Smooth muscle cell (in vitro differentiated cells): ENCODE results near the gene PCDHA2. TPM values are rescaled to one million over a fixed set of nuclear protein-coding genes. Genes with fewer than 3 reads are reported as not detected.
"Not testable (repeated sequence)": the region's sequence is repeated elsewhere in the genome, so short reads cannot be mapped to it uniquely, and the experiment has no call there.

ENCODE experiments used
- DNase-seq: peaks from one replicate; lab custom pipeline; 2025; ENCODE audit not compliant: unreplicated experiment; lab: John Stamatoyannopoulos, UW
- H2AFZ ChIP-seq: fragments of 200-600 bp; sonication (generic); 2 replicates; pipeline ENCODE4 v1.6.0; 2016; ENCODE audit warnings: antibody characterized with exemption, low read depth, mild to moderate bottlenecking
- H3F3A ChIP-seq: fragments of 200-600 bp; sonication (generic); 2 replicates; pipeline ENCODE4 v1.6.0; 2017; ENCODE audit warnings: antibody characterized with exemption, low read depth
- H3K27ac ChIP-seq: fragments of 200-600 bp; sonication (generic); 2 replicates; pipeline ENCODE4 v1.5.1; 2016; ENCODE audit warnings: low read depth, mild to moderate bottlenecking
- H3K27me3 ChIP-seq: fragments of 200-600 bp; sonication (generic); 2 replicates; pipeline ENCODE4 v1.6.1; 2016; ENCODE audit warnings: low read depth, mild to moderate bottlenecking
- H3K36me3 ChIP-seq: fragments of 200-600 bp; sonication (generic); 2 replicates; pipeline ENCODE4 v1.5.1; 2016; ENCODE audit warnings: low read depth
- H3K4me1 ChIP-seq: fragments of 200-600 bp; sonication (generic); 2 replicates; pipeline ENCODE4 v1.5.1; 2016; ENCODE audit warnings: low read depth
- H3K4me2 ChIP-seq: fragments of 200-600 bp; sonication (generic); 2 replicates; pipeline ENCODE4 v1.6.0; 2016; ENCODE audit warnings: mild to moderate bottlenecking
- H3K4me3 ChIP-seq: fragments of 200-600 bp; sonication (generic); 2 replicates; pipeline ENCODE4 v1.5.1; 2016; ENCODE audit warnings: mild to moderate bottlenecking
- H3K79me2 ChIP-seq: fragments of 200-600 bp; sonication (generic); 2 replicates; pipeline ENCODE4 v1.6.0; 2016; ENCODE audit warnings: low read depth, mild to moderate bottlenecking
- H3K9ac ChIP-seq: fragments of 200-600 bp; sonication (generic); 2 replicates; pipeline ENCODE4 v1.6.0; 2016; ENCODE audit warnings: low read depth
- H3K9me3 ChIP-seq: fragments of 200-600 bp; sonication (generic); replicated peaks from 2 replicates; pipeline ENCODE4 v1.5.1; 2016; ENCODE audit warnings: low read depth
- H4K20me1 ChIP-seq: fragments of 200-600 bp; sonication (generic); 2 replicates; pipeline ENCODE4 v1.6.0; 2016; ENCODE audit warnings: low read depth
- CTCF ChIP-seq: fragments of 200-600 bp; sonication (generic); IDR thresholded peaks from 2 replicates; pipeline ENCODE4 v1.5.1; 2017; ENCODE audit warnings: borderline replicate concordance, mild to moderate bottlenecking, antibody characterized with exemption; ENCODE audit not compliant: insufficient read depth, poor library complexity, severe bottlenecking
- WGBS: methylation state at CpG from one replicate; pipeline ENCODE4 v1.1.7; 2016; ENCODE audit warnings: low lambda C conversion rate; 5-methylcytosine and 5-hydroxymethylcytosine counted together
- polyA plus RNA-seq: library from polyadenylated mRNA; unstranded; fragments of >200 nt; fragmentation: Nextera tagmentation; extraction: Ambion mirVana; gene quantifications from 2 replicates; pipeline ENCODE4 v1.2.1, GENCODE V29; 2016
- total RNA-seq: library from RNA; depleted of rRNA; stranded (reverse); fragments of >200 nt; gene quantifications from 2 replicates; pipeline ENCODE4 v1.2.3, GENCODE V29; 2014

Gene PCDHA2
- total and polyA plus RNA-seq, 2 experiments from 2014 or later = 2.7 to 4.7 TPM

- Histone ChIP-seq H3F3A (no peaks in the 10 kb centered on the region), H3K9me3 (no peaks in the 10 kb centered on the region), H3K9ac (no peak within 1 kb of the TSS), H3K4me2 (no peak within 1 kb of the TSS), H3K4me3 (no peak within 1 kb of the TSS), H3K27ac (no peak within 1 kb of the TSS), H3K36me3 (no peaks in the 10 kb centered on the region), H2AFZ (no peak within 1 kb of the TSS), H3K79me2 (no peaks in the 10 kb centered on the region), H3K4me1 (no peaks in the 10 kb centered on the region), H3K27me3 (no peaks in the 10 kb centered on the region), H4K20me1 (no peaks in the 10 kb centered on the region)
- no peak for DNase-seq
- WGBS = 95% methylated on average over 39 of the region's 39 CpGs
- TF ChIP-seq CTCF = no peak
Observed at GRCh38 chr5:140821375-140822280, 27.0 kb downstream of the PCDHA2 start, which contains the start of gene PCDHA5. PCDHA5 (plus strand) TSS chr5:140821613.

- Histone ChIP-seq H3K27ac (no peak overlapping the region), H3K4me1 (no peaks in the 10 kb centered on the region), H3K4me3 (no peak overlapping the region), H3F3A (no peaks in the 10 kb centered on the region), H3K4me2 (no peak overlapping the region), H3K27me3 (no peaks in the 10 kb centered on the region), H3K9ac (no peak overlapping the region), H3K79me2 (no peaks in the 10 kb centered on the region), H3K9me3 (no peaks in the 10 kb centered on the region), H4K20me1 (no peaks in the 10 kb centered on the region), H3K36me3 (no peaks in the 10 kb centered on the region), H2AFZ (no peak overlapping the region)
- no peak for TF ChIP-seq CTCF
- no peak for DNase-seq
- WGBS = 94% methylated on average over 6 of the region's 6 CpGs
Observed at GRCh38 chr5:140822281-140822629, 27.6 kb downstream of the PCDHA2 start.

- H3K79me2 ChIP-seq, DNase-seq, H3F3A ChIP-seq, H3K4me1 ChIP-seq, H3K36me3 ChIP-seq, H3K4me3 ChIP-seq, H3K4me2 ChIP-seq, H3K9ac ChIP-seq, H3K27ac ChIP-seq, H3K27me3 ChIP-seq, H4K20me1 ChIP-seq, H3K9me3 ChIP-seq, H2AFZ ChIP-seq: not testable (repeated sequence)
- WGBS = 99% methylated on average over 48 of the region's 48 CpGs
Observed at GRCh38 chr5:140822969-140823368, 28.3 kb downstream of the PCDHA2 start.

GRCh38 chr5:140823475-140823874 lies 28.8 kb downstream of the PCDHA2 start:
- H4K20me1 ChIP-seq = no peaks in the 10 kb centered on the region
- no peaks in the 10 kb centered on the region for H3K36me3 ChIP-seq
- TF ChIP-seq CTCF = no peak
- 97% methylated on average over 36 of the region's 38 CpGs for WGBS
- no peaks in the 10 kb centered on the region for H3F3A ChIP-seq
- no peak overlapping the region for H3K9ac ChIP-seq
- no peak overlapping the region for H2AFZ ChIP-seq
- H3K27ac ChIP-seq = no peak overlapping the region
- no peaks in the 10 kb centered on the region for H3K4me1 ChIP-seq
- no peak for DNase-seq
- no peak overlapping the region for H3K4me2 ChIP-seq
- H3K9me3 ChIP-seq = no peaks in the 10 kb centered on the region
- H3K27me3 ChIP-seq = no peaks in the 10 kb centered on the region
- H3K79me2 ChIP-seq = no peaks in the 10 kb centered on the region
- no peak overlapping the region for H3K4me3 ChIP-seq
